NB4 (cell line): Measurements from ENCODE around the gene SETD5.

ENCODE experiments used
- DNase-seq: peaks from one replicate; pipeline ENCODE4 v3.0.0; 2010; ENCODE audit warnings: low read depth
- H3K4me3 ChIP-seq: one replicate; pipeline ENCODE4 v1.5.1; 2011; ENCODE audit warnings: mild to moderate bottlenecking, low read depth, low read length, moderate library complexity
- CTCF ChIP-seq: IDR thresholded peaks from one replicate; pipeline ENCODE4 v1.5.1; 2012; ENCODE audit warnings: low read depth, low read length
- MYC ChIP-seq: IDR thresholded peaks from 2 replicates; pipeline ENCODE4 v1.6.1; 2011; ENCODE audit warnings: low read depth, low read length
- POLR2A ChIP-seq: IDR thresholded peaks from 2 replicates; pipeline ENCODE4 v1.6.1; 2011; ENCODE audit warnings: mild to moderate bottlenecking; ENCODE audit not compliant: insufficient read length; ENCODE audit errors: extremely low read depth
- TF ChIP-seq, protein P1 (sequence below): IDR thresholded peaks from 2 replicates; pipeline ENCODE4 v1.6.1; 2011; ENCODE audit warnings: low read depth, low read length

The SETD5 gene

GRCh38 chr3:9503283-9503682 lies 105.9 kb downstream of the SETD5 start:
- H3K4me3 ChIP-seq, result no peak overlapping the region
- peak; percentile 77 for DNase-seq
- peak; percentile 89 for TF ChIP-seq CTCF
- no peak for TF ChIP-seq POLR2A
- TF ChIP-seq, protein P1, sequence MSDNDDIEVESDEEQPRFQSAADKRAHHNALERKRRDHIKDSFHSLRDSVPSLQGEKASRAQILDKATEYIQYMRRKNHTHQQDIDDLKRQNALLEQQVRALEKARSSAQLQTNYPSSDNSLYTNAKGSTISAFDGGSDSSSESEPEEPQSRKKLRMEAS, result no peak
- no peak for TF ChIP-seq MYC

GRCh38 chr3:9507586-9508578 lies 110.5 kb downstream of the SETD5 start:
- TF ChIP-seq, protein P1, result no peak
- TF ChIP-seq CTCF (no peak), POLR2A (no peak), MYC (no peak)
- no peak for DNase-seq
- no peak overlapping the region for H3K4me3 ChIP-seq

GRCh38 chr3:9508781-9509180 lies 111.4 kb downstream of the SETD5 start:
- no peak overlapping the region for H3K4me3 ChIP-seq
- TF ChIP-seq, protein P1, result no peak
- TF ChIP-seq POLR2A (no peak), MYC (no peak), CTCF (no peak)
- no peak for DNase-seq

GRCh38 chr3:9512456-9513045 lies 115.1 kb downstream of the SETD5 start:
- no peak for DNase-seq
- no peak overlapping the region for H3K4me3 ChIP-seq
- TF ChIP-seq CTCF (no peak), POLR2A (no peak), MYC (no peak)
- TF ChIP-seq, protein P1, result no peak

GRCh38 chr3:9514306-9514705 lies 116.9 kb downstream of the SETD5 start:
- no peak for DNase-seq
- no peak overlapping the region for H3K4me3 ChIP-seq
- TF ChIP-seq MYC (no peak), CTCF (no peak), POLR2A (no peak)
- TF ChIP-seq, protein P1, result no peak
